ENCODE data around the gene GPR21.

Gene GPR21

DNA sequence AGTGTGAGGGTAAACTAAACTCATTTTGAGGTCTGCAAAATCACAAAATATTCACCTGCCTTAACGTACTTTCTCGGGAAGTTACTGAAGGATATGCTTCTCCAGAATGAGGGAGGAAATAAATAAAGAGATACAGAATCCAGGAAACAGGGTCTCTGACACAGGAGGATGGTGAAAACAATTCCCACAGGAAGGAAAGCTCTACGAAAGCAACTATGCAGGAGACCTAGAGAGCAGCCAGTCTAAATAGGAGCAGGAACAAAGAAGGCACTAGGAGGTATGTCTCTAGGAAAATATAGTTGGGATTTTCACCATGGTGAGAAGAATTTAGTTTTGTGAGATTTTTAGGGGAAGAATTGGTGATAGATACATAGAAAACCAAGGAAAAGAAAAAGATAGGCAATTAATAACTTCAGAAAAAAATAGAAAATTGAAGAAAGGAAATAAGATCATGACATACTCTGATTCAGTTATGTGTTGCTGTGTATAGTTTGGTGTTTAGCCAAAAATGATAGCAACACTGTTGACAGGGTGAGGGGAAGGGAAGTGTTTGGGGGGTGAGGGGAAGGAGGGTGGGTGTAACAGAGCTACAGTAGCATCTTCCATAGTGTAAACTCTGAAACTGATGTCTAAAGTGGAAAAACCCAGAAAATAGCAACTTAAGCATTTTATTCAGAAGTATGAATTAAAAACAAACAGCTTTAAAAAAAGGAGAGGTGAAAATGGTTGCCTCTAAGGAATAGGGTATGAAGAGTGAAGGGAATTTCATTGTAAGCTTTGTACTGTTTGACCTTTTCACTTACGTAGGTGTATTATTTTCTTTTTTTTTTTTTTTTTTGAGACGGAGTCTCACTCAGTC lies 9.8 kb downstream of the GPR21 start:
- no peak for ATAC-seq

DNA sequence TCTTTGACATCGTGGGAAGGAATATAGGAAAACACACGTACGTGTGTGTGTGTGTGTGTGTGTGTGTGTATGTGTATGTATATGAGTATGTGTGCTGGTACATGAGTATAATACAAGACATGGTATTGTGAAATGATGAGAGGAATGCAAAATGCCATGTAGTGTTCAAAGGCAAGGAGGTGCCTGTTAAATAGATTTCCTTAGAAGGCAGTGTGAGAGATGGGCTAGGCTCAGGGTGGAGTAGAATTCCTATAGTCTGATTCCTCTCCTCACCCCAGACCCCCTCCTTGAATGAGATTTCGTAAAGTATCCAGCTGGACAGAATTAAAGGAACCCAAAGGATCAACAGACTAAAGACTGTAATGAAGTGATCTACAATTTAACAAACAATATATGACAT lies 11.1 kb downstream of the GPR21 start:
- Mint-ChIP-seq H3K4me1 (no peaks in the 10 kb centered on the region), H3K27ac (no peak overlapping the region), H3K4me3 (no peak overlapping the region), H3K36me3 (peaks cover 36% of the 10 kb centered on the region), H3K9me3 (peaks cover 12% of the 10 kb centered on the region), H3K27me3 (no peaks in the 10 kb centered on the region)
- ATAC-seq = no peak

More for the DNA sequence above, 9.8 kb downstream of the GPR21 start:
- Mint-ChIP-seq H3K36me3 (peaks cover 36% of the 10 kb centered on the region), H3K4me3 (no peak overlapping the region), H3K4me1 (no peaks in the 10 kb centered on the region), H3K27ac (no peak overlapping the region), H3K9me3 (peaks cover 12% of the 10 kb centered on the region), H3K27me3 (no peaks in the 10 kb centered on the region)

DNA sequence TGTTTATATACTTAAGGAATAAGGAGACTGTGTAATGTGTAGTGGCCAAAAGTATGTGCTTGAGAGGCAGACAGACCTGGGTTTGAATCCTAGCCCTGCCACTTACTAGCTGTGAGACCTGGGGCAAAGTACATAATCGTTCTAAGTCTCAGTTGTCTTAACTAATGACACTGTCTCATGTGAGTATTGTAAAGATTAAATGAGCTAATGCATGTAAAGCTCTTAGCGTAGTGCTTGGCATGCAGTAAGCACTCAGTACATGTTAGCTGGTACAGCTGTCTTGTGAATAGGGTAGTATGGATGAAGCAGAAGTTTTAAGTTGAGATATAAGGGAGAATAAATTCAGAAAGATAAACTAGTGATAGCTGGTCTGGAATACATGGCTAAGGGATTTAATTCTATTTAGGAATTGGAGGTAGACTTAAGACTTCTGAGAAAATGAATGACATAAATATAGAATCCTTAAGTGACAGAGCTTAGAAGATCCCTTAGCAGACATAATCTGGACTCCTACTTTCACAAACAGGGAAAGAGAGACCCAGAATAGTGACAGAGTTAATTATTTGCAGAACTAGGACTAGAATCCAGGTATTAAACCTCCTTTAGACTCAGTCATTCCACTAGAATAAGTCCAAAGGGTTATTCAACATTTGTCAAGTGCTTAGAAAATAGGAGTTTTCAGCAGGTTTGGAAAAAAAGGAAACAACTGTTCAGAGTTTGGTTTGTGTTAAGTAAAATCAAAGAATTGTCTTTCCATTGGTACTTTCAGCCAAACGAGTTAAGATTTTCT lies 13.1 kb downstream of the GPR21 start:
- Mint-ChIP-seq H3K9me3 (peaks cover 10% of the 10 kb centered on the region), H3K4me3 (no peak overlapping the region), H3K27ac (no peak overlapping the region), H3K27me3 (no peaks in the 10 kb centered on the region), H3K4me1 (no peaks in the 10 kb centered on the region), H3K36me3 (peaks cover 35% of the 10 kb centered on the region)
- ATAC-seq = no peak

DNA sequence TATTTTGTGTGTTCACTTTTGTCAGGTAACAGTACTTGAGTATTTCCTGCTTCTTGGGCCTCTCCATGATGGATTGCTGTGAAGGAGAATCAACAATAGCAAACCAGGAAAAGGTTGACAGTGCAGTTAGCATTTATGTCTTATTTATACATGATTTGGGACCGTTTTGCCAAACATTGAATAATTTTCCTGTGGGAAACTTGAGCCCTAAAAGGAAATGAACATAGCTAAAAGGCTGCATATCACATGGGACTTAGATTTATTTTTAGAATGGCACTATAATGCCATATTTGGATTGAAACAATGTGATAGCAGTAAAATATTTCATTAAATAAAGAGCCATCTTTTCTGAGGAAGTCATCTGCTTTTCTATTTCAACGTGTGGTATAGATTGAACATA lies 15.3 kb downstream of the GPR21 start:
- H3K4me1 Mint-ChIP-seq = no peaks in the 10 kb centered on the region
- H3K27ac Mint-ChIP-seq = no peak overlapping the region
- H3K36me3 Mint-ChIP-seq = peaks cover 17% of the 10 kb centered on the region
- H3K27me3 Mint-ChIP-seq = no peaks in the 10 kb centered on the region
- ATAC-seq = no peak
- no peak overlapping the region for H3K4me3 Mint-ChIP-seq
- no peaks in the 10 kb centered on the region for H3K9me3 Mint-ChIP-seq

DNA sequence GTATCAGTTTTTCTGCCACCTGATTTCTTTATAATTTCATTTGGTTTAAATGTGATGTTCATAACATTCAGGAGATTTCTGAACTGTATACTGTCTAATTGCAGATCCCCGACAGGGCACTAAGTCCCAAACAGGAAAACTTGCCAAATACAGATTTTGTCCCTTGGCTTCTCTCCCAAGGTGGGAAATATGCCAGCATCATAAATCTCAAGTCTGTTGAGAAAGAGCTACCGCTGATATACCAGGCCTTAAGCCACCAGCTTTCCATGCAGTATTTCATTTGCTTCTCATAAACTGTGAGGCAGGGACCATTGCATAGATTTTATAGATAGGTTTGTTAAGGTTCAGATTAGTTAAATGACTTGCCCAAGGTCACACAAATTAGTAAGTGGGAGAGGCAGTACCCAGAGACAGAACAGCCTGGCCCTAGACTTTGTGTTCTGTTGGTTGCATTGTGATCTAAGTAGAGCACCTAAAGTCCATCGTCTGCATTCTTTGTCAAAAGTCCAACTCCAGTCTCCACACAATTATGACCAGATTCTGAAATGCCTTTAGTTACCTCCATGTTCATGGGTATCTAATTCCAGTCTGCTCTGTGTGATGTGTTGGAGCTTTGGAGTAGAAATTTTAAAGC lies 16.2 kb downstream of the GPR21 start:
- Mint-ChIP-seq H3K9me3 (no peaks in the 10 kb centered on the region), H3K36me3 (peaks cover 10% of the 10 kb centered on the region), H3K27me3 (no peaks in the 10 kb centered on the region), H3K4me3 (no peak overlapping the region), H3K27ac (no peak overlapping the region), H3K4me1 (no peaks in the 10 kb centered on the region)
- ATAC-seq = no peak

DNA sequence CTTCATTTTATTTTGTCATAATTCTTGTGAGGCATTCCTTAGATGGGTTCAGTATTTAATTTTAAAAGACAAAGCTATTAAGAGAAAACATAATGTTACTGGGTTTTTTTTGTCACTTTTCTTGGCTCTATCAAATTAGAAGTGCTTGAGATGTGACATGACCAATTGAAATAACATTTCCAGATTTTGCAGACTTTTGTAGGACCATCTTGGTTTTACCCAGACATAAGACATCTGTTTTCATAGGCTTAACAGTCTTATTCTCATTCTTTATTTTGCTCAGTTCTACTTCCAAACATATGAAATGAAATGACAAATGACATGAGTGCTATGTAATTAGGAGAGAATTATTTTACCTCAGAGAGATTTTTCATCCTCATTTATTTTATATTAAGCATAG lies 19.6 kb downstream of the GPR21 start:
- no peaks in the 10 kb centered on the region for H3K9me3 Mint-ChIP-seq
- H3K27ac Mint-ChIP-seq = no peak overlapping the region
- no peak overlapping the region for H3K4me3 Mint-ChIP-seq
- ATAC-seq = no peak
- H3K36me3 Mint-ChIP-seq = peaks cover 9% of the 10 kb centered on the region
- H3K27me3 Mint-ChIP-seq = no peaks in the 10 kb centered on the region
- H3K4me1 Mint-ChIP-seq = no peaks in the 10 kb centered on the region

DNA sequence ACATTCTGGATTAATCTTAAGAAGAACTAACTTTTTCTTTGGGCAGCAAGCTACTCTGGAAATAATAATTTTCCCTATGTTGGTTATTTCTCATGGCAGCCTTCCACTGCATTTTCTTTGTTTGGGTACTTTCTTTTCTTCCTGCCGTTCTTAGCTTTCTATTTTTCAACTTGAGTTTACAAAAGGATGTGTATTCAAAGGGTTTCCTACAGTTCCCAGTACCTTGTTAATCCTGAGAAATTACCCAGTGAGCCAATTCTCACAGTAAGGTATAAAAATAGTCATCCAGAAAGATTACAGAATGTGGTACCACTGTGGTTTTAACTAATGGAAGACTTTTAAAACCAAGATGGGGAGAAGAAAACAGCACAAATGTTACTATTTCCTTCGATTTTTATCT lies 20.2 kb downstream of the GPR21 start:
- Mint-ChIP-seq H3K4me3 (no peak overlapping the region), H3K36me3 (peaks cover 9% of the 10 kb centered on the region), H3K4me1 (no peaks in the 10 kb centered on the region), H3K27me3 (no peaks in the 10 kb centered on the region), H3K27ac (no peak overlapping the region), H3K9me3 (no peaks in the 10 kb centered on the region)
- ATAC-seq = no peak

DNA sequence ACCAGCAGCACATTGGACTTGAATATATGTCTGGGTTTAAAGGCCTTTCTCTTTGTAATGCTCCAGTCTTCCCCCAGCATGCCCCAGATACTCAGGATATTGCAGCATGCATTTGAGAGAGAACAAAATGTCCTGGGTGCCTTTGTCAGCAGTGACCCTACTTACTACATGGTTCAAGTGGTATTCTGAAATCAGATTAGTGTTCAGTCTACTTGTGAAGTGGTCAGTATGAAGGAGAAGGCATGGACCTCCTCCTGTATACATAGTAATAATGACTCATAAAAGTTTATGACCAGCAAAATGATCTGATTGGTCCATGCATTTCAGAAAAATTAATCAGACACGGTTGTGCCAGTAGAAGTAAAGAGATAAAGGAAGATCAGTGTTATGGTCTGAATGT lies 25.4 kb downstream of the GPR21 start:
- H3K27ac Mint-ChIP-seq = no peak overlapping the region
- no peak overlapping the region for H3K4me3 Mint-ChIP-seq
- H3K9me3 Mint-ChIP-seq = no peaks in the 10 kb centered on the region
- H3K36me3 Mint-ChIP-seq = peaks cover 11% of the 10 kb centered on the region
- no peak for ATAC-seq
- H3K4me1 Mint-ChIP-seq = no peaks in the 10 kb centered on the region
- no peaks in the 10 kb centered on the region for H3K27me3 Mint-ChIP-seq

DNA sequence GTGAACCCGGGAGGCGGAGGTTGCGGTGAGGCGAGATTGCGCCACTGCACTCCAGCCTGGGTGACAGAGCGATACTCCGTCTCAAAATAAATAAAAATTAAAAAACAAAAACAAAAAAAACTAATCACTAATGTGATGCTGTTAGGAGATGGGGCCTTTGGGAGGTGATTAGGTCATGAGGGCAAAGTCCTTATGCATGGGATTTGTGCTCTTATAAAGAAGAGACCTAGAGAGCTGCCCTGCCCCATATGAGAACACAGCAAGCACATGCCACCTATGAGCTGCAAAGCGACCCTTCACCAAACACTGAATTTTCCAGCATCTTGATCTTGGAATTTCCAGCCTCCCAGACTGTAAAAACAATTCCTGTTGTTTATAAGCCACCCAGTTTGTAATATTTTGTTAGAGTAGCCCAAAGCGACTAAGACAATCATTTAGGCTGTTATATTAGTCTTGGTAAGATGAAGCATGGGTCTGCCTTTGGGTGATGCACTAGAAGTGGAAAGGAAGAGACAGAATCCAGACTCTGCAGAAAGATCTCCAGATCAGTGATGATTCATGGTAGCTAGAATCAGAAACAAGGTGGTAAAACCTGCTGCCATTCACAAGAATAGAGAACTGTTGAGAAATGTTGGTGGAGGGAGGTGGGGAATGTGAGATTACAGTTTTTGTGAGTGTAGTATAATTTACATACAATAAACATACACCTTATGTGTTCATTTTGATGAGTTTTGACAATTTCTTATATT lies 26.2 kb downstream of the GPR21 start:
- Mint-ChIP-seq H3K4me3 (no peak overlapping the region), H3K36me3 (peaks cover 14% of the 10 kb centered on the region), H3K4me1 (no peaks in the 10 kb centered on the region), H3K9me3 (no peaks in the 10 kb centered on the region), H3K27ac (no peak overlapping the region), H3K27me3 (no peaks in the 10 kb centered on the region)
- no peak for ATAC-seq

DNA sequence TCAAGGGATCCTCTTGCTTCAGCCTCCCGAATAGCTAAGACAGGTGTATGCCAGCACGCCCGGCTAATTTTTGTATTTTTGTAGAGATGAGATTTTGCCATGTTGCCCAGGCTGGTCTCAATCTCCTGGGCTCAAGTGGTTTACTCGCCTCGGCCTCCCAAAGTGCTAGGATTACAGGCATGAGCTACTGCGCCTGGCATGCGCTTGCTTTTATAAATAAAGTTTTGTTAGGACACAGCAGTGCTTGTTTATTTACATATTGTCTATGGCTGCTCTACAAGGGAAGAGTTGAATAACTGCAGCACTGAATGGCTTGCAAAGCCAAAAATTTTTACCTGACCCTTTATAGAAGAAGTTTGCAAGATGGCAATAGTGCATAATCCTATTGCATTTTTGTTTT lies 27.7 kb downstream of the GPR21 start:
- ATAC-seq = no peak
- Mint-ChIP-seq H3K9me3 (no peaks in the 10 kb centered on the region), H3K27me3 (no peaks in the 10 kb centered on the region), H3K36me3 (peaks cover 27% of the 10 kb centered on the region), H3K4me1 (no peaks in the 10 kb centered on the region), H3K4me3 (no peak overlapping the region), H3K27ac (no peak overlapping the region)

DNA sequence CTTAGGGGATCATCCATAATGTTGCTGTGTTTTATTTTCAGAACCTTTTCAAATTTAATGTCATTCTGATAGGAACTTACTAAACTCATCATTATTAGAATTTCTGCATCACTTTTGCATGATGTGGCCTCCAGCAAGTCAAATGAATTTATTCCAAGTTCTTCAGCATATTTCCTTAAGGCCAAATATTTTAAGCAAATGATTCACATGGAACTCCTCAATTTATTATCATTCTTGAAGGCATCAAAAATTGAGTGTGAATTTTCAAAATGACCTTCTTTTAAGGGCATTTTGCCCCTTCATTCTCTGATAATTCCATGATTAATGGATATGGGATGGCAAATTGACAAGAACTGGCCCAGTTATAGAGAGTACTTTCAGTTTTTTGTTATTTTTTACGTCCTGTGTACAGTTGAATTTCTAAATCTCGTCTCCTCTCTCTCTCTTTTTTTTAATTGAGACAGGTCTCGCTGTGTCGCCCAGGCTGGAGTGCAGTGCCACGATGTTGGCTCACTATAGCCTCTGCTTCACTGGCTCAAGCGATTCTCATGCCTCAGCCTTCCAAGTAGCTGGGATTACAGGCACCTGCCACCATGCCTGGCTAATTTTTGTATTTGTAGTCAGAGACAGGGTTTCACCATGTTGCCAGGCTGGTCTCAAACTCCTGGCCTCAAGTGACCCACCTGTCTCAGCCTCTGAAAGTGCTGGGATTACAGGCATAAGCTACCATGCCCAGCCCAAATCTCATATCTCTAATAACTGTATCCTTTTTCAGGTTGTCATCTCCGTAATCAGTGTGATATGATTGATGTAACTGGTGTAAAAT lies 29.1 kb downstream of the GPR21 start:
- Mint-ChIP-seq H3K36me3 (peaks cover 40% of the 10 kb centered on the region), H3K4me1 (no peaks in the 10 kb centered on the region), H3K9me3 (no peaks in the 10 kb centered on the region), H3K4me3 (no peak overlapping the region), H3K27ac (no peak overlapping the region), H3K27me3 (no peaks in the 10 kb centered on the region)
- ATAC-seq = no peak

DNA sequence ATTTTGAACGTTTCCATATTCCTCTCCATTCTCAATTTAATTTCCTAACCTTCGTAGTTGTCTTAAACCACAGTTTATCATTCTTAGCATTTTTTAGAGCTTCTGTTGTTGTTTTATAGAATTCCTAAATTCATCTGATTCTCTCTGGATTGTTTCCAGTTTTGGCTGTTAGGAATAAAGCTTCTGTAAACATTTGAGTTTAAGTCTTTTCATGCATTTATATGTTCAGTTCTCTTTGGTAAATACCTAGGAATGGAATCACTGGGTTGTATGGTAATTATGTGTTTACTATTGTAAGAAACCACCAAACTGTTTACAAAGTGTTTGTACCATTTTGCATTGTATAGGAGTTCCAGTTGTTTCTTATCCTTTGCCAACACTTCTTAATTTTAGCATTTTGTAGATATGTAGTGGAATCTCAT lies 29.7 kb downstream of the GPR21 start:
- no peaks in the 10 kb centered on the region for H3K4me1 Mint-ChIP-seq
- no peak for ATAC-seq
- peaks cover 44% of the 10 kb centered on the region for H3K36me3 Mint-ChIP-seq
- H3K27me3 Mint-ChIP-seq = no peaks in the 10 kb centered on the region
- no peak overlapping the region for H3K4me3 Mint-ChIP-seq
- no peaks in the 10 kb centered on the region for H3K9me3 Mint-ChIP-seq
- H3K27ac Mint-ChIP-seq = no peak overlapping the region

DNA sequence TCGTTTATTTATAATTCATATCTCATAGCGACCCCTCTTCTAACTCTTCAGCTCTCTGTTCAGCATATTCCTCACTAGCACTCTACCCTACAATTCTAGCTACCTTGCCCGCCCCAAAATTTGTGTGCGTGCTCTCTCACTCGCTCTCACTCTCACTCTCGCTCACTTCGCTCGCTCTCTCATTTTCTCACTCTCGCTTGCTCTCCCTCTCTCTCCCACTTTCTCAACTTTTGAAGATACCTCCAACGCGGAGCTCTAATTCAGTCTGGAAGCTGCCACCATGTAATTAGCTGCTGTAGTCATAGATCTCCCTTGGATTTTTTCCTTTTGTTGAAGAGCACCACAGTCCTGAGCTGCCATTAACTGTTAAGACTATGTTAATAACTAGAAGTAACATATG lies 30.4 kb downstream of the GPR21 start:
- Mint-ChIP-seq H3K36me3 (peaks cover 44% of the 10 kb centered on the region), H3K9me3 (no peaks in the 10 kb centered on the region), H3K4me3 (no peak overlapping the region), H3K27me3 (no peaks in the 10 kb centered on the region), H3K4me1 (no peaks in the 10 kb centered on the region), H3K27ac (no peak overlapping the region)
- no peak for ATAC-seq

DNA sequence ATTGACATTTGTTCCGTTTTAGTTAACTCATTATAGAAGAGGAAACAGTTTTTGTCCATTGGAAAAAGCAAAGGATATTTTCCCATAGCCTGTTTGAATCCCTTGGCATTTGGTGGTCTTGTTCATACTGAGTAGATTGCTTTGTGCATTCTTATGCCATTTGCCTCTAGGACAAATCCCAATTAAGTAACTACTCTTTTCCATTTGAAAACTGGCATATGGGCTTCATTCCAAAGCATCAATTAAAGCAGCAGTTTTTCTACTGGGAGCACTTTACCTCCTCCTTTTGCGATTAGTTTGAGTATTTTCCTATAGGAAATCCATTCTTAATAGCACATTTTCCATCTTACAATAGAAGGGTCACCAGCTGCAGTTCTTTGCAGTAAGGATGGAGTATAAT lies 31.2 kb downstream of the GPR21 start:
- no peak for ATAC-seq
- Mint-ChIP-seq H3K4me3 (no peak overlapping the region), H3K4me1 (no peaks in the 10 kb centered on the region), H3K36me3 (peaks cover 44% of the 10 kb centered on the region), H3K27ac (no peak overlapping the region), H3K9me3 (no peaks in the 10 kb centered on the region), H3K27me3 (no peaks in the 10 kb centered on the region)
